OCI-LY1 (cell line): ENCODE measurements around the gene FZD2.

Experiments
- CTCF ChIP-seq: fragments of 200-600 bp; sonication (generic), shearing (Covaris generic); IDR thresholded peaks from 2 replicates; pipeline ENCODE4 v1.5.1; 2017; ENCODE audit warnings: mild to moderate bottlenecking, antibody characterized with exemption, low read length, moderate library complexity, mixed read lengths
- EZH2 ChIP-seq: fragments of 200-600 bp; sonication (generic), shearing (Covaris generic); IDR thresholded peaks from 2 replicates; pipeline ENCODE4 v1.8.0; 2017; ENCODE audit warnings: borderline replicate concordance, mixed run types, mild to moderate bottlenecking, antibody characterized with exemption, low read length, moderate library complexity, mixed read lengths

DNA sequence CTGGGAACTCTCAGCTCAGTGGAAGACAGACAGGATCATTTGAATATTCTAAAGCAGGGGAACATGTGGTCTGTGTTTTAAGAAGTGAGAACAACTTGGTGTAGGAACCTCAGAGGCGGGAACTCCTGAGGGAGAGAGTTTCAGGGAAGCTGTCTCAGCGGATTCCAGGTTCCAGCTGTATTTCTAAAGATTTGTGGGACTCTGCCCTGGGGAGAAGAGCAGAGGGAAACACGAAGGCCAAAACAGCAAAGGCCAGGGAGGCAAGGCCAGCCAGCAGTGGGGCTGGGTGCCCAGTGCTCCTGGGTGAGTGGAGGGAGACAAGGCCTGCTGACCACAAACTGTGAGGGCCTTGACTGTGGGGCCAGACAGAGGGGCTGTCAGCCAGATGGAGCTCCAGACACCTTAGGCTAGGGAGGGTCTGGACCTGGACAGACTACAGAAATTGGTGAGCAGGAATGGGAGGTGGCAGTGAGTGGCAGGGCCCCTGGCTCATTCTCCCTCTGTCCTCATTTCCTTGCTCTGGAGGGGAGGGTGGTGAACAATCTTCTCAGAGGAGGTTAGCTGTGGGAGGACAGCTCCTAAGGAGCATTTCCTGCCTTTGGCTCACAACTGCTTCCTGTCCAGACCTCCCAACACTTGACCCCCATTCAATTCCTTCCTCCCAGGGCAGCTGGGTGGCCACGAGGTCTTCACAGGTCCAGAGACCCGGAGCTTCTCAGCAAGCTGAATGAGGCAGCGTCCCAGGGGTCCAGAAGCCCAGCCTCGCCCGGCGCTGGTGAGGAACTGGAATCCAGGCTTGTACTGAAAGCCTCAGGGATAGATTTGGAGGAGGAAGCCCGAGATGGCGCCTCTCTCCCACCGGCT is 21.0 kb upstream of the FZD2 start:
- TF ChIP-seq CTCF (no peak), EZH2 (no peak)
